GM19468 (cell line): ENCODE results near the gene CRYBG2.
"Not testable (repeated sequence)": the region's sequence is repeated elsewhere in the genome, so short reads cannot be mapped to it uniquely, and the experiment has no call there.

ENCODE experiments used
- ATAC-seq: cut with Tn5 transposase; IDR thresholded peaks from one replicate; pipeline ENCODE4 v1.9.1; 2021; ENCODE audit warnings: mild to moderate bottlenecking, moderate library complexity, moderate number of reproducible peaks; ENCODE audit not compliant: unreplicated experiment; ENCODE audit errors: extremely low read depth

Gene CRYBG2

GRCh38 chr1:26327956-26328362 is 26.0 kb downstream of the CRYBG2 start:
- no peak for ATAC-seq

- no peak for ATAC-seq
Measured at GRCh38 chr1:26324550-26324949, 29.4 kb downstream of the CRYBG2 start.

DNA sequence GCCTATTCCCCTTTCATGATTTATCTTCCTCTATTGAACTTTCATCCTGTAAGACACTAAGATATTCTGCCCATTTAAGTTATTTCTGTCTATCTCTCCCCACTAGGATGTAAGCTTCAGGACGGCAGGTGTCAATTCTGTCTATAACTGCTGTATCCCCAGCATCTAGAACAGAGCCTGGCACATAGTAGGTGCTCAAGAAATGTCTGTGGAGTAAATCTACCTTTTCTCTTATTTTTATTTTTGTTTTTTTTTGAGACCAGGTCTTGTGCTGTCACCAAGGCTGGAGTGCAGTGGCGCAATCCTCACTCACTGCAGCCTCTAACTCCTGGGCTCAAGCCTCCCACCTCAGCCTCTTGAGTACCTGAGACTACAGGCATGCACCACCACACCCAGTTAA is 30.5 kb downstream of the CRYBG2 start:
- no peak for ATAC-seq

GRCh38 chr1:26322042-26322331 is 31.9 kb downstream of the CRYBG2 start:
- no peak for ATAC-seq

- ATAC-seq = no peak
Measured at GRCh38 chr1:26321315-26322041, 32.5 kb downstream of the CRYBG2 start.

GRCh38 chr1:26320896-26321295 is 33.0 kb downstream of the CRYBG2 start:
- no peak for ATAC-seq

DNA sequence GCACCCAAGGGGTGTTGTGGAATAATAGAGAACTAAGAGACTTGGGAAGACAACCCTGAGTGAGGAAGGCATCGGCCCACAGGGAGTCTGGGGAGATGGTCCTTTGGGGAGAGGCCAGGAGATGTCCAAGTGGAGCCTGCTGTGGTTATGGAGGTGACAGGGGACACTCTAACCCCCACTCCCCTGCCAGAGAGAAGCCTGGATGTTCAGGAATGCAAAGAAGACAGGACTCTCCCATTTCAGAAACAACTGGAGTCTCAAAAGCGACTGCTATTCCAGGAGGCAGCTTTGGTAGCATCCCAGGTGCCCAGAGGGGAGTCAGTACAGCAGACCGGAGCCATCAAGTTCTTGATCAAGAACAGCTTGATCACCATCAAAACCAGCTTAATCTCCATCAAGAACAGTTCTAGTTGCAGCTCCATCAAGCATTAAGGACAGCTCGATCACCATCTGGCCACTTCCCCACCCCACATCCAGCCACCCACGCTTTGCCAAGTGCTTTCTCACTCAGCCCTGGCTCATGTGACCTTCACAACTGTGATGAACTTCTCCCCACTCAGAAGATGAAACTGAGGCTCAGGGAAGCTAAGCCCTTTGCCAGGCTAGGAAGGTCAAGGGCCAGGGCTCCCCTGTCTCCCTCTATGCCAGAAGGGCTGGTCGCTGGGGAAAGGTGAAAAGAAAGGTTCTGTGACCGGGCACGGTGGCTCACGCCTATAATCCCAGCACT is 35.4 kb downstream of the CRYBG2 start:
- ATAC-seq = no peak

GRCh38 chr1:26317612-26318337 is 36.2 kb downstream of the CRYBG2 start, which contains the start of gene CD52:
Gene CD52, plus strand, starts transcription at chr1:26317958. Its CDS starts 60 bp downstream, at chr1:26318018.
- ATAC-seq = no peak

DNA sequence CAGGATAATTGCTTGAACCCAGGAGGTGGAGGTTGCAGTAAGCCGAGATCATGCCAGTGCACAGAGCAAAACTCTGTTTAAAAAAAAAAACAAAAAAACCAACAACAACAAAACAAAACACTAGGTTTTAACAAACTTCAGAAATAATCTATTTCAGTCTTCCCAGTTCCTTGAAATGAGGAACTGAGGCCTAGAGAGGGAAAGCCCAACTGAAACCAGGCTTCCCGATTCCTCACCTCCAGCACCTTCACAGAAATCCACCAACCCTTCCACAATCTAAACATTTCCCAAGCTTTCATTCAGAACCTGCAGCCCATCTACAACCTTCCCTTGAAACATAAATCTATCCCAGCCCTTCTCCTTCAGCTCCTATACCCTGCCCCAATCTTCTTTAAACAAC is 36.8 kb downstream of the CRYBG2 start:
- ATAC-seq = no peak

DNA sequence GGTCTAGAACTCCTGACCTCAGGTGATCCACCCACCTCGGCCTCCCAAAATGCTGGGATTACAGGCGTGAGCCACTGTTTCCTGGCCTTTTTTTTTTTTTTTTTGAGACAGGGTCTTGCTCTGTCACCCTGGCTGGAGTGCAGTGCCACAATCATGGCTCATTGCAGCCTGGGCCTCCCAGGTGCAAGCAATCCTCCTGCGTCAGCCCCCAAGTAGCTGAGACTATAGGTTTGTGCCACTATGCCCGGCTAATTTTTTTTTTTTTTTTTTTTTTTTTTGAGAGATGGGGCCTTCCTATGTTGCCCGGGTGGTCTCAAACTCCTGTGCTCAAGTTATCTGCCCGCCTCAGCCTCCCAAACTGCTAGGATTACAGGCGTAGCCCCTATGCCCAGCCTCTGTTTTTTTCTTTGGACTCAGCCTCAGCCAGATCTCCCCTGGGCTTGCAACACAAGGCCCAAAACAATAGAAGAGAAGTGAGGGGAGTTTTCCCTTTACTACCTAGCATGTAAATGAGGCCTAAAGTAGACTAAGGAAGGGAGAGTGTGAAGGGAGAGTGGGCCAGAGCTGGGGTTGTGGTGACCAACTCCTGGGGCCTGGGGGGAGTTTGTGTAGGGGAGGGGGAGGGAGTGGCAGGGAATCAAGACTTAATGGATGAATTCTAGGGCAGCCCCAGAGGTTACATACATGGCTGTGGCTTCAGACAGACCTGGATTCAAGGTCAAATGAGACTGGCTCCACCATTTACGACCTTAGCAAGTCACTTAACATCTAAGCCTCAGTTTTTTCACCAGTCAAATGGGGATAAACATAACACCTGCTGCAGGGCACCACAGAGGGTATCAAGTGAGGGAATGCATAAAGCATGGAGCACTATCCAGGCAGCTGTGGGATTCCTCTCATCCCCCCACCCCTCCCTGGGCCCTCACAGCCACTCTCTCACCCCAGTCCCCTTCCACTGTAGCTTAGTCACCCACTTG is 37.8 kb downstream of the CRYBG2 start:
- no peak for ATAC-seq

- ATAC-seq = no peak
Measured at GRCh38 chr1:26314501-26314900, 39.4 kb downstream of the CRYBG2 start.

GRCh38 chr1:26307966-26308899 is 45.7 kb downstream of the CRYBG2 start:
- ATAC-seq = not testable (repeated sequence)

- ATAC-seq = no peak
Measured at GRCh38 chr1:26307363-26307781, 46.6 kb downstream of the CRYBG2 start.

GRCh38 chr1:26306290-26307229 is 47.4 kb downstream of the CRYBG2 start, which contains the start of gene UBXN11:
Gene UBXN11, minus strand, starts transcription at chr1:26306636. Its CDS starts 3,753 bp downstream, at chr1:26302883.
- peak; percentile 95 for ATAC-seq

GRCh38 chr1:26305667-26306289 is 48.2 kb downstream of the CRYBG2 start:
- ATAC-seq = no peak

- no peak for ATAC-seq
Measured at GRCh38 chr1:26302733-26303405, 51.1 kb downstream of the CRYBG2 start.
